OCI-LY3 (cell line): ENCODE data around the gene ITSN2.

Experiments used
- H2AFZ ChIP-seq: fragments of 200-600, 300-600 bp; shearing (Covaris generic); 2 replicates; pipeline ENCODE4 v1.6.0; 2014; ENCODE audit warnings: antibody characterized with exemption, low read depth, low read length
- H3K27ac ChIP-seq: fragments of 200-600, 300-600 bp; sonication (generic); 2 replicates; pipeline ENCODE4 v1.5.1; 2014; ENCODE audit warnings: mild to moderate bottlenecking, low read length, moderate library complexity, mixed read lengths
- H3K27me3 ChIP-seq: fragments of 200-600, 300-600 bp; sonication (generic); 2 replicates; pipeline ENCODE4 v1.6.1; 2014; ENCODE audit warnings: low read depth, low read length, mixed read lengths
- H3K36me3 ChIP-seq: fragments of 200-600, 300-600 bp; sonication (generic); replicated peaks from 2 replicates; pipeline ENCODE3; 2014; ENCODE audit warnings: low read depth, low read length, mixed read lengths
- H3K4me1 ChIP-seq: fragments of 300-600, 200-600 bp; sonication (generic); 2 replicates; pipeline ENCODE4 v1.6.1; 2014; ENCODE audit warnings: low read length, mixed read lengths
- H3K4me2 ChIP-seq: fragments of 200-600, 300-600 bp; sonication (generic); 2 replicates; pipeline ENCODE4 v1.6.1; 2014; ENCODE audit warnings: low read length, mixed read lengths
- H3K4me3 ChIP-seq: fragments of 300-600, 200-600 bp; sonication (generic); 2 replicates; pipeline ENCODE4 v1.5.1; 2014; ENCODE audit warnings: antibody characterized with exemption, mild to moderate bottlenecking, low read length, moderate library complexity
- H3K79me2 ChIP-seq: fragments of 300-600, 200-600 bp; shearing (Covaris generic); 2 replicates; pipeline ENCODE4 v1.6.1; 2014; ENCODE audit warnings: mild to moderate bottlenecking, low read length, mixed read lengths
- H3K9ac ChIP-seq: fragments of 300-600, 200-600 bp; shearing (Covaris generic); 2 replicates; pipeline ENCODE4 v1.6.0; 2014; ENCODE audit warnings: mild to moderate bottlenecking, low read length, moderate library complexity
- H3K9me3 ChIP-seq: fragments of 200-600, 300-600 bp; shearing (Covaris generic); 2 replicates; pipeline ENCODE4 v1.6.1; 2014; ENCODE audit warnings: low read length, mixed read lengths; ENCODE audit not compliant: insufficient read depth
- H4K20me1 ChIP-seq: fragments of 200-600, 300-600 bp; sonication (generic); 2 replicates; pipeline ENCODE4 v1.6.1; 2016; ENCODE audit warnings: low read length, mixed read lengths; ENCODE audit not compliant: insufficient read depth
- CTCF ChIP-seq: fragments of 200-600, 300-600 bp; sonication (generic); IDR thresholded peaks from 2 replicates; pipeline ENCODE4 v1.5.1; 2014; ENCODE audit warnings: antibody characterized with exemption, low read length, low read depth
- EZH2phosphoT487 ChIP-seq: fragments of 200-600 bp; shearing (Covaris generic); IDR thresholded peaks from 2 replicates; pipeline ENCODE4 v1.6.1; 2018; ENCODE audit warnings: antibody characterized with exemption, mixed run types, low read depth

The ITSN2 gene

DNA sequence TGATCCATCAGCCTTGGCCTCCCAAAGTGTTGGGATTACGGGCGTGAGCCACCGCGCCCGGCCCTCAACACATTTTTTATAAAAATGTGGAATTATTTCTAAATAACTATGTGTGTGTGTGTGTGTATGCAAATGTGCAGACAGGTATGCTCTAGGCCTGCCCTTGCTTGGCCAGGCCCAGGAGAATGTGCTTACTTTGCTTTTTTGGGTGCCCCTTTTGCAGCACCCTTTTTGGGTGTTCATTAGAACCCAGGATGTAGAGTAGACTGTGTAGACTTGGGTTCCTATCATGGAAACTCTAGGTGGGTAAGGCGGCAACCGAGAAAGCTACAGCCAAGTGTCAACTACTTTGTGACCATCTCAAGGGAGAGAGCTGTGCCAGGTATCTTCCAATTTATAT, 11.7 kb upstream of the ITSN2 start:
- Histone ChIP-seq H3K4me3 (no peak overlapping the region), H4K20me1 (no peaks in the 10 kb centered on the region), H2AFZ (no peak overlapping the region), H3K27me3 (no peaks in the 10 kb centered on the region), H3K9me3 (no peaks in the 10 kb centered on the region), H3K4me1 (peaks cover 12% of the 10 kb centered on the region), H3K9ac (no peak overlapping the region), H3K36me3 (no peaks in the 10 kb centered on the region), H3K79me2 (no peaks in the 10 kb centered on the region), H3K4me2 (no peak overlapping the region), H3K27ac (no peak overlapping the region)
- TF ChIP-seq EZH2phosphoT487 (no peak), CTCF (no peak)

- Histone ChIP-seq H3K9ac (no peak overlapping the region), H2AFZ (no peak overlapping the region), H3K4me3 (no peak overlapping the region), H3K36me3 (no peaks in the 10 kb centered on the region), H3K27ac (no peak overlapping the region), H3K4me2 (0 out of 2 replicates have a peak overlapping the region, but pooled peaks have one; percentile 44), H3K4me1 (peaks cover 35% of the 10 kb centered on the region), H3K27me3 (no peaks in the 10 kb centered on the region), H4K20me1 (no peaks in the 10 kb centered on the region), H3K79me2 (no peaks in the 10 kb centered on the region), H3K9me3 (no peaks in the 10 kb centered on the region)
- TF ChIP-seq CTCF (no peak), EZH2phosphoT487 (no peak)
These were observed 5.5 kb upstream of the ITSN2 start for GRCh38 chr2:24365826-24366225.

- H3K27me3 ChIP-seq = no peaks in the 10 kb centered on the region
- peaks cover 2% of the 10 kb centered on the region; the same call in 1 of the 2 replicates for H3K79me2 ChIP-seq
- peaks cover 36% of the 10 kb centered on the region for H3K4me1 ChIP-seq
- TF ChIP-seq EZH2phosphoT487 (no peak), CTCF (no peak)
- peak overlapping the region; percentile 11; the same call in 1 of the 2 replicates for H3K9ac ChIP-seq
- H3K4me3 ChIP-seq = no peak overlapping the region
- no peak overlapping the region for H3K27ac ChIP-seq
- H2AFZ ChIP-seq = peak overlapping the region; percentile 85
- no peaks in the 10 kb centered on the region for H4K20me1 ChIP-seq
- no peaks in the 10 kb centered on the region for H3K9me3 ChIP-seq
- H3K36me3 ChIP-seq = no peaks in the 10 kb centered on the region
- H3K4me2 ChIP-seq = peak overlapping the region; percentile 44
These were observed 4.7 kb upstream of the ITSN2 start for GRCh38 chr2:24365051-24365450.

GRCh38 chr2:24363301-24363700, 3.0 kb upstream of the ITSN2 start:
- TF ChIP-seq EZH2phosphoT487 (no peak), CTCF (no peak)
- H3K9ac ChIP-seq = no peak overlapping the region
- H3K27ac ChIP-seq = no peak overlapping the region
- H2AFZ ChIP-seq = no peak overlapping the region
- H3K4me2 ChIP-seq = no peak overlapping the region
- peaks cover 8% of the 10 kb centered on the region for H4K20me1 ChIP-seq
- H3K27me3 ChIP-seq = no peaks in the 10 kb centered on the region
- peaks cover 34% of the 10 kb centered on the region for H3K4me1 ChIP-seq
- H3K36me3 ChIP-seq = no peaks in the 10 kb centered on the region
- H3K4me3 ChIP-seq = no peak overlapping the region
- no peaks in the 10 kb centered on the region for H3K9me3 ChIP-seq
- peaks cover 20% of the 10 kb centered on the region for H3K79me2 ChIP-seq
